ENCODE measurements around the gene UGT2B17.

UGT2B17 gene

GRCh38 chr4:68597482-68597881 is 21.4 kb upstream of the UGT2B17 start:
- H3K4me3 ChIP-seq (ENCODE audit: low read depth, low read length): no peak overlapping the region
- no peak for DNase-seq (ENCODE audit: low read depth)
- no peak for TF ChIP-seq CTCF (IDR thresholded peaks at IDR 0.05; ENCODE audit: control insufficient read depth, extremely low read depth, insufficient read depth)

- TF ChIP-seq CTCF (IDR thresholded peaks at IDR 0.05; ENCODE audit: control insufficient read depth, extremely low read depth, insufficient read depth): no peak
- no peak overlapping the region for H3K4me3 ChIP-seq (ENCODE audit: low read depth, low read length)
- DNase-seq (ENCODE audit: low read depth): no peak
These were observed 18.6 kb upstream of the UGT2B17 start for GRCh38 chr4:68594678-68595077.

- TF ChIP-seq CTCF (IDR thresholded peaks at IDR 0.05; ENCODE audit: control insufficient read depth, extremely low read depth, insufficient read depth): no peak
- DNase-seq (ENCODE audit: low read depth): no peak
- H3K4me3 ChIP-seq (ENCODE audit: low read depth, low read length): no peak overlapping the region
These were observed 17.0 kb upstream of the UGT2B17 start for GRCh38 chr4:68593112-68593511.

- no peak overlapping the region for H3K4me3 ChIP-seq (ENCODE audit: low read depth, low read length)
- no peak for DNase-seq (ENCODE audit: low read depth)
- no peak for TF ChIP-seq CTCF (IDR thresholded peaks at IDR 0.05; ENCODE audit: control insufficient read depth, extremely low read depth, insufficient read depth)
These were observed 16.6 kb upstream of the UGT2B17 start for GRCh38 chr4:68592673-68593072.

- DNase-seq (ENCODE audit: low read depth): no peak
- H3K4me3 ChIP-seq (ENCODE audit: low read depth, low read length): no peak overlapping the region
- TF ChIP-seq CTCF (IDR thresholded peaks at IDR 0.05; ENCODE audit: control insufficient read depth, extremely low read depth, insufficient read depth): no peak
These were observed 15.1 kb upstream of the UGT2B17 start for GRCh38 chr4:68591204-68591603.

- no peak for TF ChIP-seq CTCF (IDR thresholded peaks at IDR 0.05; ENCODE audit: control insufficient read depth, extremely low read depth, insufficient read depth)
- no peak for DNase-seq (ENCODE audit: low read depth)
These were observed 13.7 kb upstream of the UGT2B17 start for GRCh38 chr4:68589790-68590189.

GRCh38 chr4:68582339-68582717 is 6.2 kb upstream of the UGT2B17 start:
- no peak for TF ChIP-seq CTCF (IDR thresholded peaks at IDR 0.05; ENCODE audit: control insufficient read depth, extremely low read depth, insufficient read depth)
- no peak for DNase-seq (ENCODE audit: low read depth)

More at GRCh38 chr4:68589790-68590189, 13.7 kb upstream of the UGT2B17 start:
- no peak overlapping the region for H3K4me3 ChIP-seq (ENCODE audit: low read depth, low read length)

More at GRCh38 chr4:68582339-68582717, 6.2 kb upstream of the UGT2B17 start:
- H3K4me3 ChIP-seq (ENCODE audit: low read depth, low read length): no peak overlapping the region

All from LNCaP clone FGC (cell line).